HG03060 (cell line): ENCODE data around the gene SLK.

ENCODE experiments used
- ATAC-seq: cut with Tn5 transposase; IDR thresholded peaks from one replicate; pipeline ENCODE4 v1.9.1; 2021; ENCODE audit warnings: low read depth, moderate number of reproducible peaks; ENCODE audit not compliant: unreplicated experiment

Gene SLK

GRCh38 chr10:103966671-103967447 is at the start of gene SLK:
Gene SLK (plus strand): TSS chr10:103967140. CDS start chr10:103967746, 606 bp downstream.
- peak; percentile 44 for ATAC-seq

- peak; percentile 4 for ATAC-seq
Observed at GRCh38 chr10:103917302-103918052, 49.5 kb upstream of the SLK start.

GRCh38 chr10:103918053-103918846 is 48.7 kb upstream of the SLK start, which contains the start of gene STN1:
Gene STN1 (minus strand): TSS chr10:103918184. CDS start chr10:103917594, 590 bp downstream.
- peak; percentile 72 for ATAC-seq

- no peak for ATAC-seq
Observed at GRCh38 chr10:103919648-103920025, 47.3 kb upstream of the SLK start.

GRCh38 chr10:103921248-103921647 is 45.7 kb upstream of the SLK start:
- ATAC-seq, result no peak

- ATAC-seq, result no peak
Observed at GRCh38 chr10:103921750-103922195, 45.2 kb upstream of the SLK start.

- no peak for ATAC-seq
Observed at GRCh38 chr10:103922659-103923058, 44.3 kb upstream of the SLK start.

- ATAC-seq, result no peak
Observed at GRCh38 chr10:103923502-103923901, 43.4 kb upstream of the SLK start.

GRCh38 chr10:103925591-103925990 is 41.3 kb upstream of the SLK start:
- no peak for ATAC-seq

- no peak for ATAC-seq
Observed at GRCh38 chr10:103926722-103927319, 40.1 kb upstream of the SLK start.

- no peak for ATAC-seq
Observed at GRCh38 chr10:103928784-103929183, 38.2 kb upstream of the SLK start.

GRCh38 chr10:103929381-103929921 is 37.5 kb upstream of the SLK start:
- ATAC-seq, result no peak

- ATAC-seq, result no peak
Observed at GRCh38 chr10:103930449-103930848, 36.5 kb upstream of the SLK start.

- no peak for ATAC-seq
Observed at GRCh38 chr10:103930881-103931280, 36.1 kb upstream of the SLK start.

GRCh38 chr10:103931603-103932002 is 35.3 kb upstream of the SLK start:
- ATAC-seq, result no peak

GRCh38 chr10:103932271-103932670 is 34.7 kb upstream of the SLK start:
- no peak for ATAC-seq

GRCh38 chr10:103932971-103933370 is 34.0 kb upstream of the SLK start:
- no peak for ATAC-seq

GRCh38 chr10:103933557-103934121 is 33.3 kb upstream of the SLK start:
- ATAC-seq, result no peak

- no peak for ATAC-seq
Observed at GRCh38 chr10:103934308-103934707, 32.6 kb upstream of the SLK start.

- ATAC-seq, result no peak
Observed at GRCh38 chr10:103936022-103936421, 30.9 kb upstream of the SLK start.
